Osteoblast (primary cell): ENCODE data around the gene WDR70. TPM values are rescaled to one million over a fixed set of nuclear protein-coding genes. Genes with fewer than 3 reads are reported as not detected.

Experiments used
- DNase-seq: peaks from one replicate; pipeline ENCODE4 v3.0.0; 2011; ENCODE audit warnings: low spot score, mixed read lengths; ENCODE audit not compliant: insufficient read length; ENCODE audit errors: missing footprints
- H2AFZ ChIP-seq: 2 replicates; pipeline ENCODE4 v1.6.0; 2011; ENCODE audit warnings: mild to moderate bottlenecking, low read length
- H3K27ac ChIP-seq: 2 replicates; pipeline ENCODE4 v1.5.1; 2011; ENCODE audit warnings: mild to moderate bottlenecking, low read depth, low read length, moderate library complexity
- H3K27me3 ChIP-seq: 2 replicates; pipeline ENCODE4 v1.6.0; 2012; ENCODE audit warnings: mild to moderate bottlenecking, control low read depth, inconsistent platforms, low read length, moderate library complexity; ENCODE audit not compliant: insufficient read depth
- H3K36me3 ChIP-seq: 2 replicates; pipeline ENCODE4 v1.5.1; 2011; ENCODE audit warnings: mild to moderate bottlenecking, low read length, control low read depth, moderate library complexity; ENCODE audit not compliant: insufficient read depth
- H3K4me1 ChIP-seq: 2 replicates; pipeline ENCODE4 v1.5.1; 2011; ENCODE audit warnings: mild to moderate bottlenecking, low read length, control low read depth, moderate library complexity; ENCODE audit not compliant: insufficient read depth
- H3K4me2 ChIP-seq: 2 replicates; pipeline ENCODE4 v1.6.0; 2011; ENCODE audit warnings: mild to moderate bottlenecking, low read length; ENCODE audit not compliant: insufficient read depth
- H3K4me3 ChIP-seq: fragments of 200-600 bp; sonication (generic); 3 replicates; pipeline ENCODE4 v1.5.1; 2012; ENCODE audit warnings: mild to moderate bottlenecking, low read length, inconsistent platforms; ENCODE audit not compliant: insufficient read depth
- H3K79me2 ChIP-seq: 2 replicates; pipeline ENCODE4 v1.6.0; 2012; ENCODE audit warnings: mild to moderate bottlenecking, low read length, control low read depth, inconsistent platforms; ENCODE audit not compliant: insufficient read depth
- H3K9me3 ChIP-seq: 2 replicates; pipeline ENCODE4 v1.5.1; 2011; ENCODE audit warnings: low read depth, low read length, control low read depth
- H4K20me1 ChIP-seq: 2 replicates; pipeline ENCODE4 v1.6.0; 2012; ENCODE audit warnings: mild to moderate bottlenecking, low read length, control low read depth; ENCODE audit not compliant: insufficient read depth
- small RNA-seq: library from RNA; depleted of rRNA; stranded (forward); fragments of <200 nt; gene quantifications from one replicate; pipeline ENCODE3, GENCODE V24; 2012
- total RNA-seq: library from RNA; depleted of rRNA; stranded (reverse); fragments of >200 nt; gene quantifications from 2 replicates; pipeline ENCODE4 v1.2.3, GENCODE V29; 2012
- TF ChIP-seq, protein P1 (sequence below): IDR thresholded peaks from 2 replicates; pipeline ENCODE4 v1.5.1; 2011; ENCODE audit warnings: mild to moderate bottlenecking, low read depth, low read length, moderate library complexity; ENCODE audit errors: extremely low read depth

The WDR70 gene
- total RNA-seq, 1 donor: 32.2 TPM

DNA sequence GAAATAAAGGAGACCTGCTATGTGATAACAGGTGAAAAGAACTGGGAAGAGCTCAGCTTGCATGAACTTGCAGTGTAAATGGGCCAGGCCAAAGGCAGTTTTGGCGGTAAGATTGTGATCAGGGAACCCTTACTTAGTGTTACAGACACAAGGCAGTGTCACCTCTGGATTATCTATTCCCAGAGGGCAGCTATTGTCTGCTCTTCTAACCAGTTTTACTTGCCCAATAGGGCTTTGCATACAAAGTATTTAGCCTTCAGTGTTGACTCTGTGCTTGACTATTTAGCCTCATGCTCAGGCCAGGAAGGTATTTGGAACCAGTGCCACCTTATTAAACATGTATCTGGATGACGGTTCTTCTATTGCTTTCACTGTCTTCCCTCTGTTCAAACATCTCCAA is 422.4 kb downstream of the WDR70 start:
- Histone ChIP-seq H3K4me3 (no peak overlapping the region), H2AFZ (no peak overlapping the region), H3K79me2 (no peaks in the 10 kb centered on the region), H3K27ac (no peak overlapping the region), H3K4me2 (no peak overlapping the region), H3K4me1 (no peaks in the 10 kb centered on the region), H3K27me3 (no peaks in the 10 kb centered on the region), H3K36me3 (no peaks in the 10 kb centered on the region), H4K20me1 (no peaks in the 10 kb centered on the region), H3K9me3 (no peaks in the 10 kb centered on the region)
- DNase-seq: no peak
- TF ChIP-seq, protein P1, sequence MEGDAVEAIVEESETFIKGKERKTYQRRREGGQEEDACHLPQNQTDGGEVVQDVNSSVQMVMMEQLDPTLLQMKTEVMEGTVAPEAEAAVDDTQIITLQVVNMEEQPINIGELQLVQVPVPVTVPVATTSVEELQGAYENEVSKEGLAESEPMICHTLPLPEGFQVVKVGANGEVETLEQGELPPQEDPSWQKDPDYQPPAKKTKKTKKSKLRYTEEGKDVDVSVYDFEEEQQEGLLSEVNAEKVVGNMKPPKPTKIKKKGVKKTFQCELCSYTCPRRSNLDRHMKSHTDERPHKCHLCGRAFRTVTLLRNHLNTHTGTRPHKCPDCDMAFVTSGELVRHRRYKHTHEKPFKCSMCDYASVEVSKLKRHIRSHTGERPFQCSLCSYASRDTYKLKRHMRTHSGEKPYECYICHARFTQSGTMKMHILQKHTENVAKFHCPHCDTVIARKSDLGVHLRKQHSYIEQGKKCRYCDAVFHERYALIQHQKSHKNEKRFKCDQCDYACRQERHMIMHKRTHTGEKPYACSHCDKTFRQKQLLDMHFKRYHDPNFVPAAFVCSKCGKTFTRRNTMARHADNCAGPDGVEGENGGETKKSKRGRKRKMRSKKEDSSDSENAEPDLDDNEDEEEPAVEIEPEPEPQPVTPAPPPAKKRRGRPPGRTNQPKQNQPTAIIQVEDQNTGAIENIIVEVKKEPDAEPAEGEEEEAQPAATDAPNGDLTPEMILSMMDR: no peak

Small RNA genes within 50 kb of the gene (small RNA-seq; reads per million reads assigned to genes)
- gene RNU6-1190P: not detected
- not detected for gene RNU6-484P

Other genes starting within 250 kb of the WDR70 start
- 52.1 and 54.2 TPM in 2 replicates for gene CPLANE1, start 129.9 kb upstream of the WDR70 start, total RNA-seq
- 25.0 and 32.4 TPM in 2 replicates for gene NUP155, start 8.2 kb upstream of the WDR70 start, total RNA-seq